HepG2 (cell line): Measurements from ENCODE around the gene COG1. TPM values are rescaled to one million over a fixed set of nuclear protein-coding genes. Genes with fewer than 3 reads are reported as not detected.

Experiments used
- ATAC-seq: fragments of 200-7000 bp; cut with Tn5 transposase; 3 replicates; pipeline ENCODE4 v1.9.1; 2020; ENCODE audit warnings: mild to moderate bottlenecking, moderate library complexity
- BruUV-seq: library from RNA; stranded (reverse); fragments of 400-500 nt; replicated peaks from 2 replicates; lab custom pipeline; 2021; lab: Mats Ljungman, UMichigan
- CTCF ChIA-PET: fragments of 300-600 bp; formaldehyde crosslinking; extraction: SDS; loops from one replicate; lab custom pipeline; 2021; ENCODE audit warnings: low total read pairs, inconsistent platforms, low intra/inter-chr PET ratio; lab: Yijun Ruan, JAX
- POLR2A ChIA-PET: fragments of 350-600 bp; sonication (Branson Sonifier 250); formaldehyde crosslinking; loops from one replicate; lab custom pipeline; 2020; ENCODE audit warnings: antibody characterized with exemption, inconsistent platforms; lab: Yijun Ruan, JAX
- DNase-seq: peaks from one replicate; pipeline ENCODE4 v3.0.0-alpha.2; 2015; ENCODE audit warnings: low spot score
- FAIRE-seq: peaks from 3 replicates; lab custom pipeline; 2011; peaks lifted over from hg19 to GRCh38; lab: Jason Lieb, UNC
- H2AFZ ChIP-seq: one replicate; pipeline ENCODE4 v1.6.1; 2011; ENCODE audit warnings: low read length, inconsistent platforms
- H3K27ac ChIP-seq: fragments of 300-600 bp; 3 replicates; pipeline ENCODE4 v1.8.0; 2011; ENCODE audit warnings: mixed run types, mild to moderate bottlenecking, mixed read lengths, low read length, inconsistent platforms; ENCODE audit not compliant: insufficient read depth; ENCODE audit errors: extremely low read length
- H3K27me3 ChIP-seq, 2 experiments: fragments of 200-600 bp in 1 of 2; 2 replicates in 1 of 2; 3 replicates in 1 of 2; pipeline versions ENCODE4 v1.6.0 to v1.8.0; 2011; ENCODE audit warnings: low read length in 2 of 2, mild to moderate bottlenecking in 2 of 2, moderate library complexity in 2 of 2, inconsistent platforms in 1 of 2; ENCODE audit not compliant: insufficient read depth in 2 of 2, control insufficient read depth in 1 of 2
- H3K36me3 ChIP-seq, 2 experiments: fragments of 200-600 bp in 1 of 2; replicated peaks in 1 of 2; 2 replicates in 1 of 2; 3 replicates in 1 of 2; pipeline versions ENCODE4 v1.5.1 to v1.8.0; 2011; ENCODE audit warnings: low read length in 2 of 2, inconsistent platforms in 1 of 2; ENCODE audit not compliant: insufficient read depth in 2 of 2, control insufficient read depth in 1 of 2
- H3K4me1 ChIP-seq: 2 replicates; pipeline ENCODE4 v1.5.1; 2012; ENCODE audit warnings: low read length, inconsistent platforms; ENCODE audit not compliant: insufficient read depth
- H3K4me2 ChIP-seq: 2 replicates; pipeline ENCODE4 v1.6.0; 2011; ENCODE audit warnings: low read depth, low read length, inconsistent platforms
- H3K4me3 ChIP-seq, 3 experiments: fragments of 200-600 bp in 1 of 3; sonication (generic), shearing (Covaris generic) in 1 of 3; replicated peaks in 1 of 3; 2 replicates each; pipeline ENCODE4 v1.5.1; 2011 to 2016; ENCODE audit warnings: low read length in 3 of 3, inconsistent platforms in 2 of 3, low read depth in 2 of 3, mild to moderate bottlenecking in 2 of 3, control low read depth in 1 of 3, mixed read lengths in 1 of 3; ENCODE audit not compliant: insufficient read depth in 1 of 3
- H3K79me2 ChIP-seq: one replicate; pipeline ENCODE4 v1.6.1; 2011; ENCODE audit warnings: low read length, inconsistent platforms; ENCODE audit not compliant: insufficient read depth
- H3K9ac ChIP-seq: 2 replicates; pipeline ENCODE4 v1.6.0; 2011; ENCODE audit warnings: mild to moderate bottlenecking, low read depth, low read length, inconsistent platforms; ENCODE audit not compliant: insufficient read depth
- H3K9me3 ChIP-seq: 2 replicates; pipeline ENCODE4 v1.5.1; 2012; ENCODE audit warnings: mild to moderate bottlenecking, low read length
- H4K20me1 ChIP-seq: 2 replicates; pipeline ENCODE4 v1.6.0; 2011; ENCODE audit warnings: inconsistent platforms, mild to moderate bottlenecking, low read length, moderate library complexity; ENCODE audit not compliant: insufficient read depth
- HOXA9 ChIP-seq: sonication (generic); formaldehyde crosslinking; IDR thresholded peaks from 2 replicates; pipeline ENCODE4 v1.8.1; 2022; ENCODE audit warnings: missing genetic modification reagents, mild to moderate bottlenecking, moderate library complexity, borderline replicate concordance
- POLR2G ChIP-seq: fragments of 200-400 bp; formaldehyde crosslinking; IDR thresholded peaks from 2 replicates; pipeline ENCODE4 v1.6.1; 2018; ENCODE audit warnings: mild to moderate bottlenecking, low read depth, low read length, moderate library complexity
- RBM22 ChIP-seq: fragments of 200-400 bp; formaldehyde crosslinking; optimal IDR thresholded peaks from 2 replicates; pipeline ENCODE3; 2017; ENCODE audit warnings: mild to moderate bottlenecking, low read length, moderate library complexity
- RFX5 ChIP-seq: IDR thresholded peaks from 2 replicates; pipeline ENCODE4 v1.6.1; 2011; ENCODE audit warnings: low read depth, low read length, improper control_type of control experiment
- YY1 ChIP-seq: IDR thresholded peaks from 2 replicates; pipeline ENCODE4 v1.6.1; 2011; ENCODE audit warnings: low read length, low read depth, moderate library complexity, mild to moderate bottlenecking; ENCODE audit not compliant: insufficient read depth, insufficient replicate concordance
- ZC3H13 ChIP-seq: sonication (generic); formaldehyde crosslinking; IDR thresholded peaks from 2 replicates; pipeline ENCODE4 v1.8.1; 2023; ENCODE audit warnings: mild to moderate bottlenecking, missing genetic modification reagents, moderate library complexity
- ZNF44 ChIP-seq: sonication (generic); formaldehyde crosslinking; IDR thresholded peaks from 2 replicates; pipeline ENCODE4 v1.5.1; 2020; ENCODE audit warnings: mild to moderate bottlenecking, missing genetic modification reagents
- WGBS: methylation state at CpG from one replicate; pipeline ENCODE4 v1.1.6; 2017; ENCODE audit warnings: low lambda C conversion rate; 5-methylcytosine and 5-hydroxymethylcytosine counted together
- in situ Hi-C: cut with HindIII; loops from 2 replicates; pipeline ENCODE4 v1.10.0; 2017; ENCODE audit warnings: low pct_unique_long_range_greater_than_20kb; ENCODE audit not compliant: extremely low pct_ligation_motif_present
- intact Hi-C: fragments of 100-400 bp; cut with micrococcal nuclease; formaldehyde crosslinking; loops from one replicate; pipeline ENCODE4 v1.10.0; 2022; ENCODE audit not compliant: unreplicated experiment
- polyA plus RNA-seq, 8 experiments: library from polyadenylated mRNA; depleted of rRNA in 3 of 8; stranded (reverse) in 7 of 8; unstranded in 1 of 8; fragments of >200 nt; fragmentation: Illumina TruSeq in 4 of 8; extraction: Trizol in 4 of 8; gene quantifications; 2 replicates each; pipeline versions ENCODE4 v1.2.1 to v1.2.3, GENCODE V29; 2011 to 2016; ENCODE audit warnings: low read depth in 4 of 8, missing spikeins in 1 of 8, mixed read lengths in 1 of 8; ENCODE audit not compliant: insufficient read depth in 1 of 8
- total RNA-seq, 5 experiments: library from RNA; depleted of rRNA; stranded (reverse); fragments of >200 nt; fragmentation: Illumina TruSeq; extraction: Trizol; gene quantifications; 2 replicates each; pipeline ENCODE4 v1.2.3, GENCODE V29; 2016; ENCODE audit warnings: low read depth in 1 of 5
- TF ChIP-seq, protein P1 (sequence below): sonication (generic); formaldehyde crosslinking; IDR thresholded peaks from 2 replicates; pipeline ENCODE4 v1.4.0; 2020; ENCODE audit warnings: missing genetic modification reagents, borderline replicate concordance
- TF ChIP-seq, protein P2 (sequence below): sonication (generic); formaldehyde crosslinking; IDR thresholded peaks from 2 replicates; pipeline ENCODE4 v1.5.1; 2020; ENCODE audit warnings: mild to moderate bottlenecking, missing genetic modification reagents, moderate library complexity
- TF ChIP-seq, protein P3 (sequence below): sonication (generic); formaldehyde crosslinking; IDR thresholded peaks from 2 replicates; pipeline ENCODE4 v1.8.1; 2023; ENCODE audit warnings: mild to moderate bottlenecking, missing genetic modification reagents

Gene COG1
- total and polyA plus RNA-seq, 2 of the 13 experiments (the other 11 are each of a cell fraction or from before 2014, with no cell fraction given) = 36.6 to 39.7 TPM

DNA sequence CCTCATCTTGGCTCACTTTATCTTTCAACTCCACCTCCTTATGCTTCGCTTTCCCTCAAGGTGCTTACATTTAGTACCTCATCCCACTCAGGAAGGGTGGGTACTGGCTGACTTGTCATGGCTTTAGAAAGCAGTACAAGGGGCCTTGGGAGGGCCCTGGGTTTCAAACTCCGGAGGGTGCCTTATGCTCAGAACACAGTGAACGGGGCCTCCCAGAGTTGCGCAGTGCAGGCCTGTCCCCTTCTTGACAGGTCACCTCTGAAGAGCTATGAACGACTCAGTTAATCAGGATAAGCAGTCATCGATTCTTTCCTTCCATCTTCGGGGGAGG lies 6.0 kb downstream of the COG1 start:
- H2AFZ ChIP-seq = no peak overlapping the region
- no peaks in the 10 kb centered on the region for H3K9me3 ChIP-seq
- no TSS peak for BruUV-seq
- H3K4me2 ChIP-seq = no peak overlapping the region
- TF ChIP-seq, protein P1, sequence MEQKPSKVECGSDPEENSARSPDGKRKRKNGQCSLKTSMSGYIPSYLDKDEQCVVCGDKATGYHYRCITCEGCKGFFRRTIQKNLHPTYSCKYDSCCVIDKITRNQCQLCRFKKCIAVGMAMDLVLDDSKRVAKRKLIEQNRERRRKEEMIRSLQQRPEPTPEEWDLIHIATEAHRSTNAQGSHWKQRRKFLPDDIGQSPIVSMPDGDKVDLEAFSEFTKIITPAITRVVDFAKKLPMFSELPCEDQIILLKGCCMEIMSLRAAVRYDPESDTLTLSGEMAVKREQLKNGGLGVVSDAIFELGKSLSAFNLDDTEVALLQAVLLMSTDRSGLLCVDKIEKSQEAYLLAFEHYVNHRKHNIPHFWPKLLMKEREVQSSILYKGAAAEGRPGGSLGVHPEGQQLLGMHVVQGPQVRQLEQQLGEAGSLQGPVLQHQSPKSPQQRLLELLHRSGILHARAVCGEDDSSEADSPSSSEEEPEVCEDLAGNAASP (CRISPR knock-in tag) = no peak
- TF ChIP-seq RFX5 (no peak), POLR2G (peak; percentile 24; the same call in 1 of the 2 replicates), ZC3H13 (CRISPR knock-in tag) (0 out of 2 replicates have a peak, but pooled peaks have one; percentile 44)
- CTCF ChIA-PET = no interaction called here
- H3K36me3 ChIP-seq = peaks cover 30 to 68% of the 10 kb centered on the region in 2 experiments
- peaks cover 33% of the 10 kb centered on the region for H3K79me2 ChIP-seq
- in situ Hi-C loops = loop anchor here (10.0 kb wide), 1 partner anchor 624 kb away; no protein-coding TSS in a partner anchor
- POLR2A ChIA-PET = interaction anchor here (0.7 kb wide), 1 partner anchor 112 kb away, joined by 4 read pairs; no protein-coding TSS in a partner anchor
- H3K4me3 ChIP-seq = no peak overlapping the region
- H3K27me3 ChIP-seq = no peaks in the 10 kb centered on the region
- DNase-seq (no peak), ATAC-seq (no peak), FAIRE-seq (no peak)
- WGBS = 99% methylated on average over 7 of the region's 7 CpGs
- intact Hi-C loops = no loop called here
- H3K9ac ChIP-seq = no peak overlapping the region
- peaks cover 3% of the 10 kb centered on the region; the same call in 1 of the 2 replicates for H4K20me1 ChIP-seq
- H3K27ac ChIP-seq = no peak overlapping the region
- peaks cover 68% of the 10 kb centered on the region for H3K4me1 ChIP-seq

DNA sequence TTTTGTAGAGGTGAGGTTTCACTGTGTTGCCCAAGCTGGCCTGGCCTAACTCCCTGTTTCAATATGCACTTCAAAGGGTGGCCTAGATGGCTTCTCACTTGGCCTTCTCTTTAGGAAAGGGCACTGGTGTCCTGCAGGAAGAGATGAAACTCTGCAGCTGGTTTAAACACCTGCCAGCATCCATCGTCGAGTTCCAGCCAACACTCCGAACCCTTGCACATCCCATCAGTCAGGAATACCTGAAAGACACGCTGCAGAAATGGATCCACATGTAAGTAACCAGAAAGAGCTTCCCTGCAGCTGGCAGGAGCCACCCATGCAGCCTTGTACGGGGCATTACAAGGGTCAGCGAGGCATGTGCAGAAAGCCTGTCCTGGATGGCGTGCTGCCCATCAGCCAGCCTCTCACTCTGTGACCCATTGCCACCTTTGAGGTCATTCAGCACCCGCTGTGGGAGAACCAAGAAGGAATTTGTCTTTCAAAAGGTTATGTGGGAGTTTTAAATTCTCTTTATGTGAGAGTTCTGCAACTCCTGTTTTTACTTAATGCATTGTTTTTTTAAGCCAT lies 7.0 kb downstream of the COG1 start:
- no TSS peak for BruUV-seq
- Histone ChIP-seq H3K27me3 (no peaks in the 10 kb centered on the region), H3K79me2 (peaks cover 28% of the 10 kb centered on the region), H3K9ac (no peak overlapping the region), H3K4me2 (no peak overlapping the region), H3K4me1 (peaks cover 69% of the 10 kb centered on the region), H3K27ac (peak overlapping the region; percentile 76), H3K36me3 (peaks cover 30 to 68% of the 10 kb centered on the region in 2 experiments), H4K20me1 (peaks cover 3% of the 10 kb centered on the region; the same call in 1 of the 2 replicates), H2AFZ (no peak overlapping the region), H3K4me3 (no peak overlapping the region), H3K9me3 (no peaks in the 10 kb centered on the region)
- intact Hi-C loops = loop anchor here (2.0 to 5.0 kb wide), 4 partner anchors 31 to 608 kb away; partner anchors contain the start of gene CDC42EP4
- DNase-seq = no peak
- no peak for ATAC-seq
- ChIA-PET POLR2A (interaction anchor here (2.3 to 4.4 kb wide), 2 partner anchors 7 to 32 kb away, joined by 11 to 47 read pairs; partner anchors contain the start of gene COG1), CTCF (no interaction called here)
- in situ Hi-C loops = loop anchor here (10.0 kb wide), 1 partner anchor 625 kb away; no protein-coding TSS in a partner anchor
- WGBS = over 99% methylated on average over 8 of the region's 8 CpGs
- no peak for FAIRE-seq
- 0 out of 2 replicates have a peak, but pooled peaks have one; percentile 20 for TF ChIP-seq ZNF44
- TF ChIP-seq POLR2G = peak; percentile 3; the same call in 1 of the 2 replicates
- TF ChIP-seq YY1 = no peak
- TF ChIP-seq, protein P2, sequence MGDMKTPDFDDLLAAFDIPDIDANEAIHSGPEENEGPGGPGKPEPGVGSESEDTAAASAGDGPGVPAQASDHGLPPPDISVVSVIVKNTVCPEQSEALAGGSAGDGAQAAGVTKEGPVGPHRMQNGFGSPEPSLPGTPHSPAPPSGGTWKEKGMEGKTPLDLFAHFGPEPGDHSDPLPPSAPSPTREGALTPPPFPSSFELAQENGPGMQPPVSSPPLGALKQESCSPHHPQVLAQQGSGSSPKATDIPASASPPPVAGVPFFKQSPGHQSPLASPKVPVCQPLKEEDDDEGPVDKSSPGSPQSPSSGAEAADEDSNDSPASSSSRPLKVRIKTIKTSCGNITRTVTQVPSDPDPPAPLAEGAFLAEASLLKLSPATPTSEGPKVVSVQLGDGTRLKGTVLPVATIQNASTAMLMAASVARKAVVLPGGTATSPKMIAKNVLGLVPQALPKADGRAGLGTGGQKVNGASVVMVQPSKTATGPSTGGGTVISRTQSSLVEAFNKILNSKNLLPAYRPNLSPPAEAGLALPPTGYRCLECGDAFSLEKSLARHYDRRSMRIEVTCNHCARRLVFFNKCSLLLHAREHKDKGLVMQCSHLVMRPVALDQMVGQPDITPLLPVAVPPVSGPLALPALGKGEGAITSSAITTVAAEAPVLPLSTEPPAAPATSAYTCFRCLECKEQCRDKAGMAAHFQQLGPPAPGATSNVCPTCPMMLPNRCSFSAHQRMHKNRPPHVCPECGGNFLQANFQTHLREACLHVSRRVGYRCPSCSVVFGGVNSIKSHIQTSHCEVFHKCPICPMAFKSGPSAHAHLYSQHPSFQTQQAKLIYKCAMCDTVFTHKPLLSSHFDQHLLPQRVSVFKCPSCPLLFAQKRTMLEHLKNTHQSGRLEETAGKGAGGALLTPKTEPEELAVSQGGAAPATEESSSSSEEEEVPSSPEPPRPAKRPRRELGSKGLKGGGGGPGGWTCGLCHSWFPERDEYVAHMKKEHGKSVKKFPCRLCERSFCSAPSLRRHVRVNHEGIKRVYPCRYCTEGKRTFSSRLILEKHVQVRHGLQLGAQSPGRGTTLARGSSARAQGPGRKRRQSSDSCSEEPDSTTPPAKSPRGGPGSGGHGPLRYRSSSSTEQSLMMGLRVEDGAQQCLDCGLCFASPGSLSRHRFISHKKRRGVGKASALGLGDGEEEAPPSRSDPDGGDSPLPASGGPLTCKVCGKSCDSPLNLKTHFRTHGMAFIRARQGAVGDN (CRISPR knock-in tag) = 0 out of 2 replicates have a peak, but pooled peaks have one; percentile 14
- TF ChIP-seq HOXA9 (CRISPR knock-in tag) = 0 out of 2 replicates have a peak, but pooled peaks have one; percentile 28
- TF ChIP-seq, protein P3, sequence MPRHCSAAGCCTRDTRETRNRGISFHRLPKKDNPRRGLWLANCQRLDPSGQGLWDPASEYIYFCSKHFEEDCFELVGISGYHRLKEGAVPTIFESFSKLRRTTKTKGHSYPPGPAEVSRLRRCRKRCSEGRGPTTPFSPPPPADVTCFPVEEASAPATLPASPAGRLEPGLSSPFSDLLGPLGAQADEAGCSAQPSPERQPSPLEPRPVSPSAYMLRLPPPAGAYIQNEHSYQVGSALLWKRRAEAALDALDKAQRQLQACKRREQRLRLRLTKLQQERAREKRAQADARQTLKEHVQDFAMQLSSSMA (CRISPR knock-in tag) = 0 out of 2 replicates have a peak, but pooled peaks have one; percentile 29
- TF ChIP-seq RBM22 = no peak
